H1 (cell line): ENCODE results near the gene APEH. TPM values are rescaled to one million over a fixed set of nuclear protein-coding genes. Genes with fewer than 3 reads are reported as not detected.

Experiments used
- CHD7 ChIP-seq: fragments of 300-600 bp; sonication (generic); IDR thresholded peaks from 2 replicates; pipeline ENCODE4 v1.7.1; 2012; ENCODE audit warnings: low read length, moderate library complexity, mild to moderate bottlenecking, inconsistent platforms; ENCODE audit not compliant: insufficient replicate concordance
- E2F6 ChIP-seq: IDR thresholded peaks from 2 replicates; pipeline ENCODE4 v1.6.1; 2012; ENCODE audit warnings: inconsistent platforms
- USF2 ChIP-seq: IDR thresholded peaks from 2 replicates; pipeline ENCODE4 v1.6.1; 2011; ENCODE audit warnings: low read length, improper control_type of control experiment
- polyA plus RNA-seq, 7 experiments: library from polyadenylated mRNA; depleted of rRNA in 3 of 7; stranded (reverse) in 5 of 7; unstranded in 2 of 7; fragments of >200 nt in 5 of 7; fragments of 200-250 nt in 2 of 7; gene quantifications; 1 replicate in 5 of 7; 2 replicates in 1 of 7; 4 replicates in 1 of 7; pipeline versions ENCODE4 v1.2.1 to v1.2.3, GENCODE V29; 2011 to 2013; ENCODE audit warnings: missing spikeins in 2 of 7, mixed read lengths in 2 of 7
- total RNA-seq: library from RNA; stranded (reverse); fragmentation: NEBNext Ultra II Directional; extraction: Animal tissue kit (Norgen Biotek cat#: 25700); gene quantifications from 2 replicates; pipeline ENCODE4 v1.2.1, GENCODE V29; 2021
- TF ChIP-seq, protein P1 (sequence below): IDR thresholded peaks from 2 replicates; pipeline ENCODE4 v1.6.1; 2012; ENCODE audit warnings: low read length, inconsistent platforms

Gene APEH
- total and polyA plus RNA-seq, 2 of the 8 experiments (the other 6 are each of a cell fraction or from before 2014, with no cell fraction given) = 222 to 260 TPM

GRCh38 chr3:49727154-49727923, 53.2 kb downstream of the APEH start (continued):
- TF ChIP-seq CHD7 (no peak), E2F6 (no peak), USF2 (no peak)
- TF ChIP-seq, protein P1, sequence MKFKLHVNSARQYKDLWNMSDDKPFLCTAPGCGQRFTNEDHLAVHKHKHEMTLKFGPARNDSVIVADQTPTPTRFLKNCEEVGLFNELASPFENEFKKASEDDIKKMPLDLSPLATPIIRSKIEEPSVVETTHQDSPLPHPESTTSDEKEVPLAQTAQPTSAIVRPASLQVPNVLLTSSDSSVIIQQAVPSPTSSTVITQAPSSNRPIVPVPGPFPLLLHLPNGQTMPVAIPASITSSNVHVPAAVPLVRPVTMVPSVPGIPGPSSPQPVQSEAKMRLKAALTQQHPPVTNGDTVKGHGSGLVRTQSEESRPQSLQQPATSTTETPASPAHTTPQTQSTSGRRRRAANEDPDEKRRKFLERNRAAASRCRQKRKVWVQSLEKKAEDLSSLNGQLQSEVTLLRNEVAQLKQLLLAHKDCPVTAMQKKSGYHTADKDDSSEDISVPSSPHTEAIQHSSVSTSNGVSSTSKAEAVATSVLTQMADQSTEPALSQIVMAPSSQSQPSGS = no peak
